NT2/D1 (cell line): ENCODE data around the gene PALLD.

Experiments
- YY1 ChIP-seq: IDR thresholded peaks from 2 replicates; pipeline ENCODE4 v1.6.1; 2011; ENCODE audit not compliant: insufficient read length, insufficient read depth
- ZNF274 ChIP-seq: IDR thresholded peaks from 2 replicates; pipeline ENCODE4 v1.6.1; 2011; ENCODE audit warnings: mild to moderate bottlenecking, low read depth, low read length

DNA sequence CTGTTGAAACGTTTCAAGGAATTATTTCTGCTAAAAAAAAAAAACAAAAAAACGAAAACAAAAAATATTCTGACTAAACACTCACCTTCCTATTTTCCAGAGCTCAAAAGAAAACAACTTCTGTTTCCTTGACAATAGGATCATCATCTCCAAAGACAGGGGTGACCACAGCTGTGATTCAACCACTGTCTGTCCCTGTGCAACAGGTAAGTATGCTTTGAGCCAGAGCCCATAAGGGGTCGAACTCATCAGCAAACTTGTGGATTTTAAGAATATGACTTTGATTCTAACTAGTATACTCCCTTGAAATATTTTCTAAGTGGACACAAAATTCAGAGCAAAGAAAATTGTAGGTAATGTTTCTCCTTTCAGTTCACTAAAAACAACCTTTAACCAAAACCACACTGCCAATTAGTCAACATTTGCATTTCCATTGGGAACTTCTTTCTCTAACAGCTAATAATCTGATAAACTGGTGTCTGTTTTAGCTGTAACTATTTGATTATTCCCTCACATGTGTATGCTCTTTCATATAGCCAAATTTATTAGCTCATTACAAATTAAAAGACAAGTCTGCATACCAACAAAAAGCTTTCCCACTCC, 186.1 kb downstream of the PALLD start:
- no peak for TF ChIP-seq ZNF274
- no peak for TF ChIP-seq YY1
